Neuronal stem cell (in vitro differentiated cells): ENCODE data around the gene C1orf185.
"Not testable (repeated sequence)": the region's sequence is repeated elsewhere in the genome, so short reads cannot be mapped to it uniquely, and the experiment has no call there.

Experiments used
- DNase-seq: peaks from one replicate; pipeline ENCODE4 v3.0.0-alpha.2; 2013; ENCODE audit warnings: low spot score
- H2AFZ ChIP-seq: one replicate; pipeline ENCODE4 v1.6.1; 2013; ENCODE audit warnings: mild to moderate bottlenecking, low read length, inconsistent platforms
- H2AK5ac ChIP-seq: 2 replicates; pipeline ENCODE4 v1.6.1; 2013; ENCODE audit warnings: low read depth, mild to moderate bottlenecking, inconsistent platforms, low read length, moderate library complexity, mixed read lengths
- H2BK120ac ChIP-seq: 2 replicates; pipeline ENCODE4 v1.6.1; 2013; ENCODE audit warnings: low read depth, mild to moderate bottlenecking, inconsistent platforms, low read length, moderate library complexity, mixed read lengths
- H2BK12ac ChIP-seq: one replicate; pipeline ENCODE4 v1.6.1; 2013; ENCODE audit warnings: low read length, inconsistent platforms
- H2BK15ac ChIP-seq: 2 replicates; pipeline ENCODE4 v1.6.1; 2013; ENCODE audit warnings: mild to moderate bottlenecking, low read length, inconsistent platforms, mixed read lengths
- H2BK5ac ChIP-seq: one replicate; pipeline ENCODE4 v1.6.1; 2013; ENCODE audit warnings: inconsistent platforms, mild to moderate bottlenecking, low read length, moderate library complexity
- H3K14ac ChIP-seq: one replicate; pipeline ENCODE4 v1.6.1; 2013; ENCODE audit warnings: low read length, inconsistent platforms
- H3K18ac ChIP-seq: 2 replicates; pipeline ENCODE4 v1.6.1; 2013; ENCODE audit warnings: low read length, inconsistent platforms
- H3K23ac ChIP-seq: 2 replicates; pipeline ENCODE4 v1.6.1; 2013; ENCODE audit warnings: low read depth, mild to moderate bottlenecking, mixed read lengths, low read length, inconsistent platforms; ENCODE audit not compliant: poor library complexity
- H3K27ac ChIP-seq: replicated peaks from 3 replicates; pipeline ENCODE4 v1.5.1; 2013; ENCODE audit warnings: low read length, inconsistent platforms
- H3K27me3 ChIP-seq, 3 experiments: 2 replicates each; pipeline ENCODE4 v1.6.1; 2013; ENCODE audit warnings: low read length in 3 of 3, mild to moderate bottlenecking in 2 of 3, inconsistent platforms in 1 of 3, low read depth in 1 of 3, mixed read lengths in 1 of 3, moderate library complexity in 1 of 3; ENCODE audit not compliant: control insufficient read depth in 3 of 3, insufficient read depth in 3 of 3
- H3K36me3 ChIP-seq, 2 donors: replicated peaks in 1 of 2; 2 replicates each; pipeline ENCODE4 v1.6.1; 2013; ENCODE audit warnings: low read length in 2 of 2; ENCODE audit not compliant: control insufficient read depth in 2 of 2, insufficient read depth in 2 of 2
- H3K4ac ChIP-seq: 2 replicates; pipeline ENCODE4 v1.6.1; 2013; ENCODE audit warnings: inconsistent platforms, mild to moderate bottlenecking, low read length, moderate library complexity
- H3K4me1 ChIP-seq, 2 donors: 1 replicate in 1 of 2; 2 replicates in 1 of 2; pipeline ENCODE4 v1.6.1; 2013; ENCODE audit warnings: low read length in 2 of 2, low read depth in 1 of 2; ENCODE audit not compliant: control insufficient read depth in 2 of 2, insufficient read depth in 1 of 2
- H3K4me2 ChIP-seq: one replicate; pipeline ENCODE4 v1.6.1; 2013; ENCODE audit warnings: mild to moderate bottlenecking, low read length, inconsistent platforms; ENCODE audit not compliant: insufficient read depth, poor library complexity, severe bottlenecking
- H3K4me3 ChIP-seq, 2 donors: 2 replicates each; pipeline ENCODE4 v1.5.1; 2013; ENCODE audit warnings: low read length in 2 of 2, mild to moderate bottlenecking in 2 of 2, inconsistent platforms in 1 of 2, moderate library complexity in 1 of 2
- H3K79me1 ChIP-seq: one replicate; pipeline ENCODE4 v1.6.1; 2013; ENCODE audit warnings: low read depth, mild to moderate bottlenecking, inconsistent platforms, low read length, moderate library complexity
- H3K9ac ChIP-seq: one replicate; pipeline ENCODE4 v1.6.1; 2013; ENCODE audit warnings: mild to moderate bottlenecking, low read depth, low read length, inconsistent platforms; ENCODE audit not compliant: poor library complexity
- H3K9me3 ChIP-seq, 2 donors: replicated peaks in 1 of 2; 2 replicates each; pipeline versions ENCODE3 to v1.6.1; 2013; ENCODE audit warnings: low read length in 2 of 2, mild to moderate bottlenecking in 2 of 2, inconsistent platforms in 1 of 2, low read depth in 1 of 2, mixed read lengths in 1 of 2, moderate library complexity in 1 of 2; ENCODE audit not compliant: control insufficient read depth in 2 of 2, insufficient read depth in 1 of 2
- H4K8ac ChIP-seq: one replicate; pipeline ENCODE4 v1.6.1; 2013; ENCODE audit warnings: low read depth, mild to moderate bottlenecking, inconsistent platforms, low read length, moderate library complexity
- H4K91ac ChIP-seq: one replicate; pipeline ENCODE4 v1.6.1; 2013; ENCODE audit warnings: low read length, low read depth, mild to moderate bottlenecking, inconsistent platforms; ENCODE audit not compliant: poor library complexity
- WGBS, 2 donors: extraction: QIAGEN DNeasy Blood & Tissue Kit; methylation state at CpG; one replicate each; pipeline ENCODE4 v1.1.7; 2013; ENCODE audit warnings: missing lambda C conversion rate in 2 of 2, mixed read lengths in 1 of 2; ENCODE audit not compliant: insufficient read length in 2 of 2, insufficient replicate concordance in 1 of 2; ENCODE audit errors: extremely low coverage in 2 of 2; 5-methylcytosine and 5-hydroxymethylcytosine counted together

Gene C1orf185

GRCh38 chr1:51158263-51158662 lies 56.2 kb downstream of the C1orf185 start:
- no peak overlapping the region for H2BK5ac ChIP-seq
- no peaks in the 10 kb centered on the region for H3K9me3 ChIP-seq
- H3K18ac ChIP-seq: no peak overlapping the region
- no peak overlapping the region for H2AFZ ChIP-seq
- no peaks in the 10 kb centered on the region for H3K79me1 ChIP-seq
- H3K14ac ChIP-seq: no peak overlapping the region
- no peaks in the 10 kb centered on the region for H3K27me3 ChIP-seq
- H2BK120ac ChIP-seq: no peak overlapping the region
- H2BK15ac ChIP-seq: no peak overlapping the region
- H3K4me2 ChIP-seq: no peak overlapping the region
- no peak overlapping the region for H4K8ac ChIP-seq
- no peaks in the 10 kb centered on the region for H3K4me1 ChIP-seq
- H3K23ac ChIP-seq: no peak overlapping the region
- DNase-seq: no peak
- WGBS, 2 donors: no CpG with 5 or more reads among the region's 4 CpGs
- H3K4ac ChIP-seq: no peak overlapping the region
- H3K36me3 ChIP-seq: no peaks in the 10 kb centered on the region
- no peak overlapping the region for H3K27ac ChIP-seq
- H4K91ac ChIP-seq: no peak overlapping the region
- no peak overlapping the region for H3K4me3 ChIP-seq
- no peak overlapping the region for H2AK5ac ChIP-seq
- H2BK12ac ChIP-seq: no peak overlapping the region
- H3K9ac ChIP-seq: no peak overlapping the region

DNA sequence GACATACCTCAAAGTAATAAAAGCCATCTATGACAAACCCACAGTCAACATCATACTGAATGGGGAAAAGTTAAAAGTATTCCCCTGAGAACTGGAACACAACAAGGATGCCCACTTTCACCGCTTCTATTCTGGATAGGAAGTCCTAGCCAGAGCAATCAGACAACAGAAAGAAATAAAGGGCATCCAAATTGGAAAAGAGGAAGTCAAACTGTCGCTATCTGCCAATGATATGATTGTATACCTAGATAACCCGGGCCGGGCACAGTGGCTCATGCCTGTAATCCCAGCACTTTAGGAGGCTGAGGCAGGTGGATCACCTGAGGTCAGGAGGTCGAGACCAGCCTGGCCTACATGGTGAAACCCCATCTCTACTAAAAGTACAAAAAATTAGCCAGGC lies 60.5 kb downstream of the C1orf185 start:
- not testable (repeated sequence) for H2BK12ac ChIP-seq, H3K4ac ChIP-seq, H3K27me3 ChIP-seq, DNase-seq, H3K36me3 ChIP-seq, H4K8ac ChIP-seq, H4K91ac ChIP-seq, H2BK5ac ChIP-seq, H3K4me1 ChIP-seq, H3K14ac ChIP-seq, H2AK5ac ChIP-seq, H3K4me3 ChIP-seq, H2BK120ac ChIP-seq, H3K4me2 ChIP-seq, H3K27ac ChIP-seq, H3K9me3 ChIP-seq, H3K9ac ChIP-seq, H2AFZ ChIP-seq, H3K18ac ChIP-seq, H2BK15ac ChIP-seq, H3K79me1 ChIP-seq, H3K23ac ChIP-seq
- WGBS, 2 donors: no CpG with 5 or more reads among the region's 5 CpGs

GRCh38 chr1:51165540-51165939 lies 63.5 kb downstream of the C1orf185 start:
- DNase-seq: no peak
- H3K4me2 ChIP-seq: no peak overlapping the region
- H2AFZ ChIP-seq: no peak overlapping the region
- no peak overlapping the region for H3K27ac ChIP-seq
- no peak overlapping the region for H3K23ac ChIP-seq
- no peak overlapping the region for H3K4me3 ChIP-seq
- no peak overlapping the region for H2BK120ac ChIP-seq
- no peak overlapping the region for H4K91ac ChIP-seq
- H3K4ac ChIP-seq: no peak overlapping the region
- H3K18ac ChIP-seq: no peak overlapping the region
- no peaks in the 10 kb centered on the region for H3K36me3 ChIP-seq
- H3K27me3 ChIP-seq: no peaks in the 10 kb centered on the region
- H3K9me3 ChIP-seq: no peaks in the 10 kb centered on the region
- H2BK15ac ChIP-seq: no peak overlapping the region
- H4K8ac ChIP-seq: no peak overlapping the region
- no peak overlapping the region for H2BK5ac ChIP-seq
- H2BK12ac ChIP-seq: no peak overlapping the region
- H2AK5ac ChIP-seq: no peak overlapping the region
- H3K79me1 ChIP-seq: no peaks in the 10 kb centered on the region
- no peak overlapping the region for H3K9ac ChIP-seq
- H3K14ac ChIP-seq: no peak overlapping the region
- no peaks in the 10 kb centered on the region for H3K4me1 ChIP-seq

DNA sequence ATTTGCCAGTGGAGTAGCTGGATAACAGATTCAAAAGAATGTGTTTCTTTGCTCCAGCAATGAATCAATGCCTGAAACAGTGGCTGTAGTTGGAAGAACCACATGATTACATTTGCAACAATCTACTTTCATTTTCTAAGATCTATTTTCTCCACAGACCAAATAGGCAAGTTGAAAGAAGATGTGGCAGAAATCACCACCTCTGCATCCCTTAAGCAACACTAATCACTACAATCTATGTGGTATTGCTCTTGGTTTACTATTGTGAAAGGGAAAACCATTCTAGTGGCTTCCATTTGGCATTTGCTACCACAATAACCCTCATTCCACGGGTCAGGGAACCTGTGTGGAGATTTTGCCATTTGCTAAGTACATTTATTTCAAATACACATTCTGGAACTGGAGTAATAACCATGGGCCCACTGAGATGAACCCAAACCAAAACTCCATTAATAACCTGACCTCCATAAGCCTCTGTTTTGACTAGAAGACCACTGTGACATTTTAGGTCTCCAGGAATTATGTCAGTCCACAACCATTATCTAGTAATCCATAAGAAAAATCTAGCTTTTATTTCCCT lies 66.3 kb downstream of the C1orf185 start:
- Histone ChIP-seq H2BK12ac (no peak overlapping the region), H3K4me2 (no peak overlapping the region), H3K4me3 (no peak overlapping the region), H3K36me3 (no peaks in the 10 kb centered on the region), H2BK120ac (no peak overlapping the region), H2AK5ac (no peak overlapping the region), H3K79me1 (no peaks in the 10 kb centered on the region), H2AFZ (peak overlapping the region; percentile 5), H3K27ac (no peak overlapping the region), H3K18ac (no peak overlapping the region), H4K8ac (no peak overlapping the region), H3K23ac (no peak overlapping the region), H3K14ac (no peak overlapping the region), H4K91ac (no peak overlapping the region), H3K4me1 (no peaks in the 10 kb centered on the region), H3K4ac (no peak overlapping the region), H3K27me3 (peaks cover 0 to 3% (median 0%) of the 10 kb centered on the region in 3 experiments), H3K9me3 (no peaks in the 10 kb centered on the region), H3K9ac (no peak overlapping the region), H2BK5ac (no peak overlapping the region), H2BK15ac (no peak overlapping the region)
- DNase-seq: no peak
- no CpG with 5 or more reads among the region's 1 CpG for WGBS, 2 donors
